Measurements from ENCODE around the gene GPR143. TPM values are rescaled to one million over a fixed set of nuclear protein-coding genes. Genes with fewer than 3 reads are reported as not detected.

Gene GPR143
- total RNA-seq, 1 experiment from 2014 or later = 1.8 TPM

DNA sequence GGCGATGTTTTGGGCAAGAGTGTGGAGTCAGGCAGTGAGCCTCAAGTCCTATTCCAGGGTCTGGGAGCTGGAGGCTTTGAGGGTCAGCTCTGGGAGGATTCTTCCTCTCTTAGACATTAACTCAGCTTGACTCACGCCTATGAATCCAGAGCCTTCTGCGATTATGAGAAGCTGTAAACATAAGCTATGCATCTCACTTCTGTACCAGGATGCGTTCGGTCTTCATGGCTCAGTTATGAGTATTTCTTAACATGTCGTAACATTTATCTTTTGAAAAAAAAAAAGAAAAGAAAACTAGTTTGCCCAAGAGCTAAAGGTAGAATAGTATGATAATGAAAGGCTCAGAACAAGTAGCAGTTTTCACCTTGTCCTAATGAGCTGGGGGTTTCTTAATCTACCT is 25.2 kb upstream of the GPR143 start:
- no peak overlapping the region for H3K27ac ChIP-seq (ENCODE audit: low read depth, low read length)
- ChIA-PET RAD21 (ENCODE audit: low non-redundant PET in 1 of 2, low total read pairs in 2 of 2, uncharacterized antibody in 2 of 2, unreplicated experiment in 2 of 2) (no interaction called here), CTCF (no interaction called here), POLR2A (no interaction called here)
- no peaks in the 10 kb centered on the region for H3K9me3 ChIP-seq (ENCODE audit: control insufficient read depth in 1 of 2, insufficient read depth in 1 of 2, low read depth in 1 of 2, low read length in 2 of 2)
- H3K27me3 ChIP-seq (ENCODE audit: insufficient read depth, low read length) = no peaks in the 10 kb centered on the region
- H3K79me2 ChIP-seq (ENCODE audit: insufficient read depth, low read length) = no peaks in the 10 kb centered on the region
- H3K4me3 ChIP-seq (replicated peaks in 1 of 2; ENCODE audit: low read depth in 1 of 2, low read length in 2 of 2) = no peak overlapping the region
- H3K36me3 ChIP-seq (ENCODE audit: control insufficient read depth in 1 of 2, insufficient read depth in 2 of 2, low read length in 2 of 2) = no peaks in the 10 kb centered on the region
- H4K20me1 ChIP-seq (ENCODE audit: insufficient read depth) = no peaks in the 10 kb centered on the region
- TF ChIP-seq ELF1 (IDR thresholded peaks at IDR 0.05; ENCODE audit: borderline replicate concordance, low read depth) (no peak), SIN3A (IDR thresholded peaks at IDR 0.05; ENCODE audit: low read depth) (no peak), POLR2A (IDR thresholded peaks at IDR 0.05; ENCODE audit: borderline replicate concordance, extremely low read depth, insufficient read depth, insufficient read length) (no peak), EGR1 (IDR thresholded peaks at IDR 0.05; ENCODE audit: low read depth) (no peak), POLR2AphosphoS5 (IDR thresholded peaks at IDR 0.05; ENCODE audit: low read depth, low read length) (no peak), TCF7L2 (IDR thresholded peaks at IDR 0.05; ENCODE audit: borderline replicate concordance, extremely low read depth, insufficient read depth, insufficient read length) (no peak), JUND (IDR thresholded peaks at IDR 0.05) (no peak), YY1 (IDR thresholded peaks at IDR 0.05; ENCODE audit: extremely low read depth, insufficient replicate concordance, low read depth, low read length) (no peak), CEBPB (IDR thresholded peaks at IDR 0.05; ENCODE audit: low read depth) (no peak)
- TF ChIP-seq, protein P1, sequence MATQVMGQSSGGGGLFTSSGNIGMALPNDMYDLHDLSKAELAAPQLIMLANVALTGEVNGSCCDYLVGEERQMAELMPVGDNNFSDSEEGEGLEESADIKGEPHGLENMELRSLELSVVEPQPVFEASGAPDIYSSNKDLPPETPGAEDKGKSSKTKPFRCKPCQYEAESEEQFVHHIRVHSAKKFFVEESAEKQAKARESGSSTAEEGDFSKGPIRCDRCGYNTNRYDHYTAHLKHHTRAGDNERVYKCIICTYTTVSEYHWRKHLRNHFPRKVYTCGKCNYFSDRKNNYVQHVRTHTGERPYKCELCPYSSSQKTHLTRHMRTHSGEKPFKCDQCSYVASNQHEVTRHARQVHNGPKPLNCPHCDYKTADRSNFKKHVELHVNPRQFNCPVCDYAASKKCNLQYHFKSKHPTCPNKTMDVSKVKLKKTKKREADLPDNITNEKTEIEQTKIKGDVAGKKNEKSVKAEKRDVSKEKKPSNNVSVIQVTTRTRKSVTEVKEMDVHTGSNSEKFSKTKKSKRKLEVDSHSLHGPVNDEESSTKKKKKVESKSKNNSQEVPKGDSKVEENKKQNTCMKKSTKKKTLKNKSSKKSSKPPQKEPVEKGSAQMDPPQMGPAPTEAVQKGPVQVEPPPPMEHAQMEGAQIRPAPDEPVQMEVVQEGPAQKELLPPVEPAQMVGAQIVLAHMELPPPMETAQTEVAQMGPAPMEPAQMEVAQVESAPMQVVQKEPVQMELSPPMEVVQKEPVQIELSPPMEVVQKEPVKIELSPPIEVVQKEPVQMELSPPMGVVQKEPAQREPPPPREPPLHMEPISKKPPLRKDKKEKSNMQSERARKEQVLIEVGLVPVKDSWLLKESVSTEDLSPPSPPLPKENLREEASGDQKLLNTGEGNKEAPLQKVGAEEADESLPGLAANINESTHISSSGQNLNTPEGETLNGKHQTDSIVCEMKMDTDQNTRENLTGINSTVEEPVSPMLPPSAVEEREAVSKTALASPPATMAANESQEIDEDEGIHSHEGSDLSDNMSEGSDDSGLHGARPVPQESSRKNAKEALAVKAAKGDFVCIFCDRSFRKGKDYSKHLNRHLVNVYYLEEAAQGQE (IDR thresholded peaks at IDR 0.05; ENCODE audit: low read depth) = no peak
- TF ChIP-seq, protein P2, sequence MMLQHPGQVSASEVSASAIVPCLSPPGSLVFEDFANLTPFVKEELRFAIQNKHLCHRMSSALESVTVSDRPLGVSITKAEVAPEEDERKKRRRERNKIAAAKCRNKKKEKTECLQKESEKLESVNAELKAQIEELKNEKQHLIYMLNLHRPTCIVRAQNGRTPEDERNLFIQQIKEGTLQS (IDR thresholded peaks at IDR 0.05) = no peak
- intact Hi-C loops (cut with micrococcal nuclease) = no loop called here
- no peak overlapping the region for H2AFZ ChIP-seq (ENCODE audit: low read depth, low read length, poor library complexity, severe bottlenecking)
- H3K9me2 ChIP-seq (ENCODE audit: insufficient read depth) = no peaks in the 10 kb centered on the region
- DNase-seq (ENCODE audit: low read depth, low spot score) (no peak), ATAC-seq (no peak)
- no peak overlapping the region for H3K9ac ChIP-seq (ENCODE audit: low read length)
- peaks cover 0 to 10% of the 10 kb centered on the region in 2 experiments; a peak in 3 of 4 replicates for H3K4me1 ChIP-seq (ENCODE audit: control insufficient read depth in 1 of 2, insufficient read depth in 2 of 2, low read length in 2 of 2)
- no peak overlapping the region for H3K4me2 ChIP-seq (ENCODE audit: low read length)
- BruUV-seq (replicated peaks) = no TSS peak
